Measurements from ENCODE around the gene RGSL1.
"Not testable (repeated sequence)": the region's sequence is repeated elsewhere in the genome, so short reads cannot be mapped to it uniquely, and the experiment has no call there.

The RGSL1 gene

DNA sequence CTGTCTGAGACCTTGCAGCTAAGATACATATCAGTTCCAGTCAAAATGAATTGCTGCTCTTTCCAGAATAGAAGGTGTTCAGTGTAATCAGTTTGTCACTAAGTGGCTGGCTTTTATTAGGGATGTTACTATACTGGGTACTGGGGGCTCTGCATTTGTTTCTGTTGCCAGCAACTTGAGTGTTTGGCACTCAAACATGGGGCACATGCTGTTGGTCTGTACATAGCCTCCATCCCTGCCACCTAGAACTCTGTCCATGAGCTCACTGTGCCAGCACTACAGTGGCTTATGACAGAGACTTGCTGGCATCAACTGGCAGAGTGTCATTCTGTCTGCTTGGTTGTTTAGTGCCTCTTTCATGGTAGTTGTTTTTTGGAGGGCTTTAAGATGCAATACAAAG is 45.1 kb downstream of the RGSL1 start:
- no peak overlapping the region for H3K27ac ChIP-seq
- TF ChIP-seq ZFX (IDR thresholded peaks at IDR 0.05; ENCODE audit: borderline replicate concordance) = no peak
- TF ChIP-seq, protein P1, sequence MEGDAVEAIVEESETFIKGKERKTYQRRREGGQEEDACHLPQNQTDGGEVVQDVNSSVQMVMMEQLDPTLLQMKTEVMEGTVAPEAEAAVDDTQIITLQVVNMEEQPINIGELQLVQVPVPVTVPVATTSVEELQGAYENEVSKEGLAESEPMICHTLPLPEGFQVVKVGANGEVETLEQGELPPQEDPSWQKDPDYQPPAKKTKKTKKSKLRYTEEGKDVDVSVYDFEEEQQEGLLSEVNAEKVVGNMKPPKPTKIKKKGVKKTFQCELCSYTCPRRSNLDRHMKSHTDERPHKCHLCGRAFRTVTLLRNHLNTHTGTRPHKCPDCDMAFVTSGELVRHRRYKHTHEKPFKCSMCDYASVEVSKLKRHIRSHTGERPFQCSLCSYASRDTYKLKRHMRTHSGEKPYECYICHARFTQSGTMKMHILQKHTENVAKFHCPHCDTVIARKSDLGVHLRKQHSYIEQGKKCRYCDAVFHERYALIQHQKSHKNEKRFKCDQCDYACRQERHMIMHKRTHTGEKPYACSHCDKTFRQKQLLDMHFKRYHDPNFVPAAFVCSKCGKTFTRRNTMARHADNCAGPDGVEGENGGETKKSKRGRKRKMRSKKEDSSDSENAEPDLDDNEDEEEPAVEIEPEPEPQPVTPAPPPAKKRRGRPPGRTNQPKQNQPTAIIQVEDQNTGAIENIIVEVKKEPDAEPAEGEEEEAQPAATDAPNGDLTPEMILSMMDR (IDR thresholded peaks at IDR 0.05) = no peak

DNA sequence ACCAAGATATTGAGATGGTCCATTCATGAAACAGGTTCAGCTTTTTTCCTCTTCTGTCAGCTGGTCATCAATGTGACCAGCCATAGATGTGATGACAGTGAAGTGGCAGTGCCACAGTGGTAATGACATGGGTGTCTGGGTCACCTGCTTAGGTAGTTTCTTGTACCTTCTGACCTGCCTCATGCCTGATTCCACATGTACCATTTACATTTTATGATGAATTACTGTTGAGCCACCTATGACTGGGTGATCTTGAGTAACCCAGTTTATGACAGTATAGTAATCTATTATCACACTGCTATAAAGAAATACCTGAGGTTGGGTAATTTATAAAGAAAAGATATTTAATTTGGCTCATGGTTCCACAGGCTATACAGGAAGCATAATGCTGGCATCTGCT is 45.7 kb downstream of the RGSL1 start:
- H3K27ac ChIP-seq = no peak overlapping the region
- TF ChIP-seq ZFX (IDR thresholded peaks at IDR 0.05; ENCODE audit: borderline replicate concordance) = no peak
- TF ChIP-seq, protein P1 (IDR thresholded peaks at IDR 0.05) = no peak

DNA sequence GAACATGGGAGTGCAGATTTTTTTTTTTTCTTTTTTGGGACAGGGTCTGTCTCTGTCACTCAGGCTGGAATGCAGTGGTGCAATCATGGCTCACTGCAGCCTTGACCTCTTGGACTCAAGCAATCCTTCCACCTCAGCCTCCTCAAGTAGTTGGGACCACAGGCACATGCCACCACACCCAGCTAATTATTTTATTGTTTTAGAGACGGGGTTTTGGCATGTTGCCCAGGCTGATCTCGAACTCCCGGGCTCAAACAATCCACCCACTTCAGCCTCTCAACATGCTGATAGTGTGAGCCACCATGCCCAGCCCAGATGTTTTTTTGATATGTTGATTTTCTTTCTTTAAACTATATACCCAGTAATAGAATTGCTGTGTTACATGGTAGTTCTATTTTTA is 57.7 kb downstream of the RGSL1 start:
- TF ChIP-seq ZFX (IDR thresholded peaks at IDR 0.05; ENCODE audit: borderline replicate concordance) = no peak
- TF ChIP-seq, protein P1 (IDR thresholded peaks at IDR 0.05) = no peak
- H3K27ac ChIP-seq = no peak overlapping the region

DNA sequence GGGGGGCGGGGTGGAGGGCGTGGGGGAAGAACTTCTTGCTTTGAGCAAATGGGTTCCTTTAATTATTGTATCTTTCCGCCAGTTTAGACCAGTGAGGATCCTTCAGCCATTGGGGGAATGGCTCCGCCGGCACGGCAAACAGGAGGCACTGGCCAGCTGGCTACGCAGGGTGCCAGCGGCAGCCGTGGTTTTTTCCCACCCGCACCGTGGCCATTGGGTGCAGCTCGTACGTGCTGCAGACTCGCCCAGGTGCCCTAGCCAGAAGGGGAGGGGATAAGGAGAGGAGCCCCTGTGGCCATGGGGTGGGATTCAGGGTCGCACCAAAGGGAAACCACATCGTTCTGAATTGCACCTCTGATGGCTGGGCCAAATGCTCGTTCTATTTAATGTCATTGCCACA is 65.6 kb downstream of the RGSL1 start:
- H3K27ac ChIP-seq = no peak overlapping the region
- TF ChIP-seq, protein P1 (IDR thresholded peaks at IDR 0.05) = no peak
- TF ChIP-seq ZFX (IDR thresholded peaks at IDR 0.05; ENCODE audit: borderline replicate concordance) = no peak

DNA sequence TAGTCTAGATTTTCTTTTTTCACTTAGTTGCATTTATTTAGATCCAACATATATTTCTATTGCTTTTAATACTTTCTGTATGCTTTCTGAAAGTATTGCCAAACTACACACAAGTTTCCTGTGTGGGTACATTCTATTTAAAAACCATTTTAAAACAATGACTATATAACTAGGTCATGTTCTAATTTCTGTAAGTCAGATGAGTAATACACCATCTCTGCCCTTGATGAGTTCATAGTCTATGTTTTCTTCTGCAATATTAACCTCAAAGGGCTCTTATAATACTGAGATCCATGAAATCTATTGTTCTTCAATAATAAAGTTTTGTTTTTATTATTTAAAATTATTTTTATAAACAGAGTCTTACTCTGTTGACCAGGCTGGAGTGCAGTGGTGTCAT is 70.8 kb downstream of the RGSL1 start:
- no peak overlapping the region for H3K27ac ChIP-seq
- TF ChIP-seq, protein P1 (IDR thresholded peaks at IDR 0.05) = no peak
- no peak for TF ChIP-seq ZFX (IDR thresholded peaks at IDR 0.05; ENCODE audit: borderline replicate concordance)

DNA sequence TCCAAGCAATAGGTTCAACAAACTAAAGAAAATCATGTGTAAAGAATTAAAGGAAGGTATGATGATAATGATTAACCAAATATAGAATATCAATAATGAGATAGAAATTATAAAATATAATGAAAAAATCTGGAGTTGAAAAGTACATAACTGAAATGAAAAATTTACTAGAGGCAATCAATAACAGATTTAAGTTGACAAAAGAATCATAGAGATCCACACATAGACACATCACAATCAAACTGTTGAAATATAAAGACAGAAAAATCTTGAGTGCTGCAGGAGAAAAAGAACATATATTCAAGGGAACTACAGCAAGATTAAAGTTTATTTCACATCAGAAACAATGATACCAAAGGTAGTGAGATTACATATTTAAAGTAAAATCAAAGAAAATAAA is 75.4 kb downstream of the RGSL1 start:
- H3K27ac ChIP-seq = no peak overlapping the region
- TF ChIP-seq, protein P1 (IDR thresholded peaks at IDR 0.05) = no peak
- TF ChIP-seq ZFX (IDR thresholded peaks at IDR 0.05; ENCODE audit: borderline replicate concordance) = no peak

DNA sequence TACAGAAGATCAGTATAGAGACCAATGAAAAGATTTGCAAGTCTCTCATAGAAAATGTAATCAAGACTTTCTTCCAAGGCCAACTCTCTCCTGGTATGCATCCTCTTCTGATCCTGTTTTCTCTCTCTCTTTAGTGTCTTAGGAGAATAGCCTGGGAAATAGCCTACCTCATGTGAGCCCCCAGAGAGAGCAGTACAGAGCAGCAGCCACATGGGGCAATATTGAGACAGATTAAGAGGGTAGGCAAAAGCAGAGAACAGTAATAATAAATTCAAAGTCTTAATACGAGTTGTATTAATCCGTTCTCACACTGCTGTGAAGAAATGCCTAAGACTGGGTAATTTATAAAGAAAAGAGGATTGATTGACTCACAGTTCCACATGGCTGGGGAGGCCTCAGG is 77.7 kb downstream of the RGSL1 start:
- TF ChIP-seq, protein P1 (IDR thresholded peaks at IDR 0.05) = no peak
- no peak overlapping the region for H3K27ac ChIP-seq

DNA sequence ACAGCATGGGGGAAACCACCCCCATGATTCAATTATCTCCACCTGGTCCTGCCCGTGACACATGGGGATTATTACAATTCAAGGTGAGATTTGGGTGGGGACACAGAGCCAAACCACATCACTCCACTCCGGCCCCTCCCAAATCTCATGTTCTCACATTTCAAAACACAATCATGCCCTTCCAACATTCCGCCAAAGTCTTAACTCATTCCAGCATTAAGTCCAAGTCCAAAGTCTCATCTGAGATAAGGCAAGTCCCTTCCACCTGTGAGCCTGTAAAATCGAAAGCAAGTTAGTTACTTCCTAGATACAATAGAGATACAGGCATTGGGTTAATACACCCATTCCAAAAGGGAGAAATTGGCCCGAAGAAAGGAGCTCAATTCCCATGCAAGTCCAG is 78.3 kb downstream of the RGSL1 start:
- not testable (repeated sequence) for H3K27ac ChIP-seq
